Mononuclear cell (primary cell): ENCODE data around the gene RABIF. TPM values are rescaled to one million over a fixed set of nuclear protein-coding genes. Genes with fewer than 3 reads are reported as not detected.

Experiments
- H3K27me3 ChIP-seq: 2 replicates; pipeline ENCODE4 v1.6.0; 2011; ENCODE audit warnings: low read length, control low read depth; ENCODE audit not compliant: insufficient read depth
- H3K4me1 ChIP-seq: 2 replicates; pipeline ENCODE4 v1.5.1; 2011; ENCODE audit warnings: mild to moderate bottlenecking, low read length, control low read depth; ENCODE audit not compliant: insufficient read depth
- H3K4me3 ChIP-seq: 2 replicates; pipeline ENCODE4 v1.5.1; 2011; ENCODE audit warnings: mild to moderate bottlenecking, low read length, moderate library complexity
- H3K9me3 ChIP-seq: 2 replicates; pipeline ENCODE4 v1.5.1; 2011; ENCODE audit warnings: low read depth, mild to moderate bottlenecking, control low read depth, low read length
- total RNA-seq: library from RNA; depleted of rRNA; stranded (reverse); fragments of >200 nt; gene quantifications from one replicate; pipeline ENCODE4 v1.2.3, GENCODE V29; 2012

RABIF gene
- total RNA-seq, 1 donor = 5.1 TPM

GRCh38 chr1:202901555-202901954 lies 12.6 kb upstream of the RABIF start:
- Histone ChIP-seq H3K27me3 (no peaks in the 10 kb centered on the region), H3K4me1 (no peaks in the 10 kb centered on the region), H3K4me3 (no peak overlapping the region), H3K9me3 (no peaks in the 10 kb centered on the region)

GRCh38 chr1:202892501-202892900 lies 3.6 kb upstream of the RABIF start:
- Histone ChIP-seq H3K4me1 (peaks cover 17% of the 10 kb centered on the region), H3K9me3 (no peaks in the 10 kb centered on the region), H3K27me3 (no peaks in the 10 kb centered on the region), H3K4me3 (no peak overlapping the region)

- Histone ChIP-seq H3K4me1 (peaks cover 31% of the 10 kb centered on the region), H3K27me3 (no peaks in the 10 kb centered on the region), H3K4me3 (no peak overlapping the region), H3K9me3 (no peaks in the 10 kb centered on the region)
Measured at GRCh38 chr1:202890392-202890791, 1.4 kb upstream of the RABIF start.

- Histone ChIP-seq H3K4me3 (peak overlapping the region; percentile 77), H3K9me3 (no peaks in the 10 kb centered on the region), H3K27me3 (no peaks in the 10 kb centered on the region)
Measured at GRCh38 chr1:202888221-202888530, 773 bp downstream of the RABIF start.

GRCh38 chr1:202880961-202881460 lies 7.9 kb downstream of the RABIF start:
- Histone ChIP-seq H3K9me3 (no peaks in the 10 kb centered on the region), H3K27me3 (no peaks in the 10 kb centered on the region), H3K4me3 (no peak overlapping the region), H3K4me1 (no peaks in the 10 kb centered on the region)

More at GRCh38 chr1:202888221-202888530, 773 bp downstream of the RABIF start:
- H3K4me1 ChIP-seq = peaks cover 31% of the 10 kb centered on the region

- Histone ChIP-seq H3K4me3 (no peak overlapping the region), H3K27me3 (no peaks in the 10 kb centered on the region), H3K4me1 (no peaks in the 10 kb centered on the region), H3K9me3 (no peaks in the 10 kb centered on the region)
Measured at GRCh38 chr1:202880062-202880461, 8.9 kb downstream of the RABIF start.

- Histone ChIP-seq H3K4me1 (no peaks in the 10 kb centered on the region), H3K4me3 (no peak overlapping the region), H3K9me3 (no peaks in the 10 kb centered on the region), H3K27me3 (no peaks in the 10 kb centered on the region)
Measured at GRCh38 chr1:202879128-202879527, 9.8 kb downstream of the RABIF start.

GRCh38 chr1:202873026-202873425 lies 15.9 kb downstream of the RABIF start:
- Histone ChIP-seq H3K4me3 (no peak overlapping the region), H3K9me3 (no peaks in the 10 kb centered on the region), H3K27me3 (no peaks in the 10 kb centered on the region), H3K4me1 (no peaks in the 10 kb centered on the region)

- Histone ChIP-seq H3K4me1 (no peaks in the 10 kb centered on the region), H3K27me3 (no peaks in the 10 kb centered on the region), H3K9me3 (no peaks in the 10 kb centered on the region), H3K4me3 (no peak overlapping the region)
Measured at GRCh38 chr1:202871367-202871766, 17.6 kb downstream of the RABIF start.

- peaks cover 30% of the 10 kb centered on the region for H3K4me1 ChIP-seq
- no peaks in the 10 kb centered on the region for H3K9me3 ChIP-seq
- peaks cover 2% of the 10 kb centered on the region for H3K27me3 ChIP-seq
- H3K4me3 ChIP-seq = no peak overlapping the region
Measured at GRCh38 chr1:202862679-202863560, 26.0 kb downstream of the RABIF start.

GRCh38 chr1:202861420-202862132 lies 27.4 kb downstream of the RABIF start:
- peaks cover 2% of the 10 kb centered on the region for H3K27me3 ChIP-seq
- H3K4me1 ChIP-seq = peaks cover 40% of the 10 kb centered on the region
- peak overlapping the region; percentile 42 for H3K4me3 ChIP-seq

GRCh38 chr1:202860744-202861419 lies 28.1 kb downstream of the RABIF start:
- Histone ChIP-seq H3K4me3 (peak overlapping the region; percentile 42), H3K27me3 (no peaks in the 10 kb centered on the region), H3K4me1 (peaks cover 47% of the 10 kb centered on the region), H3K9me3 (no peaks in the 10 kb centered on the region)

More at GRCh38 chr1:202861420-202862132, 27.4 kb downstream of the RABIF start:
- no peaks in the 10 kb centered on the region for H3K9me3 ChIP-seq

GRCh38 chr1:202858789-202859414 lies 30.0 kb downstream of the RABIF start:
- no peaks in the 10 kb centered on the region for H3K9me3 ChIP-seq
- H3K4me3 ChIP-seq = no peak overlapping the region
- peaks cover 49% of the 10 kb centered on the region for H3K4me1 ChIP-seq
- no peaks in the 10 kb centered on the region for H3K27me3 ChIP-seq

- Histone ChIP-seq H3K4me1 (peaks cover 49% of the 10 kb centered on the region), H3K4me3 (no peak overlapping the region), H3K9me3 (no peaks in the 10 kb centered on the region), H3K27me3 (no peaks in the 10 kb centered on the region)
Measured at GRCh38 chr1:202858331-202858730, 30.6 kb downstream of the RABIF start.
